H1 (cell line): Measurements from ENCODE around the gene UNC13C. TPM values are rescaled to one million over a fixed set of nuclear protein-coding genes. Genes with fewer than 3 reads are reported as not detected.
A peak's percentile ranks its signal among the peaks of the same experiment; 100 is the strongest.

Experiments used
- CHD7 ChIP-seq: fragments of 300-600 bp; sonication (generic); IDR thresholded peaks from 2 replicates; pipeline ENCODE4 v1.7.1; 2012; ENCODE audit warnings: low read length, moderate library complexity, mild to moderate bottlenecking, inconsistent platforms; ENCODE audit not compliant: insufficient replicate concordance
- RAD21 ChIP-seq, 2 experiments: IDR thresholded peaks in 1 of 2; conservative IDR thresholded peaks in 1 of 2; 2 replicates each; pipeline ENCODE4 v1.6.1; 2011; ENCODE audit warnings: low read depth in 2 of 2, low read length in 2 of 2, improper control_type of control experiment in 1 of 2, inconsistent platforms in 1 of 2, mild to moderate bottlenecking in 1 of 2, moderate library complexity in 1 of 2
- polyA plus RNA-seq, 7 experiments: library from polyadenylated mRNA; depleted of rRNA in 3 of 7; stranded (reverse) in 5 of 7; unstranded in 2 of 7; fragments of >200 nt in 5 of 7; fragments of 200-250 nt in 2 of 7; gene quantifications; 1 replicate in 5 of 7; 2 replicates in 1 of 7; 4 replicates in 1 of 7; pipeline versions ENCODE4 v1.2.1 to v1.2.3, GENCODE V29; 2011 to 2013; ENCODE audit warnings: missing spikeins in 2 of 7, mixed read lengths in 2 of 7
- total RNA-seq: library from RNA; stranded (reverse); fragmentation: NEBNext Ultra II Directional; extraction: Animal tissue kit (Norgen Biotek cat#: 25700); gene quantifications from 2 replicates; pipeline ENCODE4 v1.2.1, GENCODE V29; 2021

UNC13C gene
- total and polyA plus RNA-seq, 2 of the 8 experiments (the other 6 are each of a cell fraction or from before 2014, with no cell fraction given): 0.02 to 0.13 TPM

- TF ChIP-seq CHD7 (no peak), RAD21 (IDR thresholded peaks at IDR 0.05 in 1 of 2, conservative IDR thresholded peaks at IDR 0.05 in 1 of 2; ENCODE audit: low read depth in 2 of 2, low read length in 2 of 2) (peak; percentile 8 to 29)
These were observed 615.9 kb downstream of the UNC13C start (continued) for GRCh38 chr15:54594115-54594514.
